T-helper 2 cell treated with Interferon-gamma antibody and Interleukin-4, amounts not matched to agents 100 ng/mL and 5 ng/mL, for 36 hours (primary cell): ENCODE results near the gene MYOT. TPM values are rescaled to one million over a fixed set of nuclear protein-coding genes. Genes with fewer than 3 reads are reported as not detected.

Experiments used
- intact Hi-C: fragments of 100-400 bp; cut with micrococcal nuclease; formaldehyde crosslinking; loops from one replicate; pipeline ENCODE4 v1.15.1; 2023
- total RNA-seq: library from RNA; stranded (reverse); gene quantifications from 2 replicates; pipeline ENCODE4 v1.2.3, GENCODE V29; 2022

MYOT gene
- total RNA-seq, 1 donor from 2014 or later, result not detected

GRCh38 chr5:137896560-137896959, 28.9 kb downstream of the MYOT start:
- intact Hi-C loops, result no loop called here

DNA sequence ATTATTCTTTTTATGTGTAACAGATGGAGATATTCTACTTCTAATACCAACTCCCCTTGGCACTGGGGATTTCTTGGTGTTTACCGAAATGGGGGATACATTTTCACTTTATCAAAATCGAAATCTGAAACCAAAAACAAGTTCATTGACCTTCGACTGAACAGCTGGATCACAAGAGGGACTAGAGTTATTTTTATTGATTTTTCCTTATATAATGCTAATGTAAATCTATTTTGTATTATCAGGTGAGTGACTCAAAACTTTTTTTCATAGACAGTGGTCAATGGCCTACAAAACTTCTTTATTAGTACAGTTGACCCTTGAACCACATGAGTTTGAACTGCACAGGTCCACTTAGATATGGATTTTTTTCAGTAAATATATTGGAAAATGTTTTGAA, 31.8 kb downstream of the MYOT start:
- intact Hi-C loops, result no loop called here

GRCh38 chr5:137901011-137901817, 33.6 kb downstream of the MYOT start:
- intact Hi-C loops, result no loop called here

DNA sequence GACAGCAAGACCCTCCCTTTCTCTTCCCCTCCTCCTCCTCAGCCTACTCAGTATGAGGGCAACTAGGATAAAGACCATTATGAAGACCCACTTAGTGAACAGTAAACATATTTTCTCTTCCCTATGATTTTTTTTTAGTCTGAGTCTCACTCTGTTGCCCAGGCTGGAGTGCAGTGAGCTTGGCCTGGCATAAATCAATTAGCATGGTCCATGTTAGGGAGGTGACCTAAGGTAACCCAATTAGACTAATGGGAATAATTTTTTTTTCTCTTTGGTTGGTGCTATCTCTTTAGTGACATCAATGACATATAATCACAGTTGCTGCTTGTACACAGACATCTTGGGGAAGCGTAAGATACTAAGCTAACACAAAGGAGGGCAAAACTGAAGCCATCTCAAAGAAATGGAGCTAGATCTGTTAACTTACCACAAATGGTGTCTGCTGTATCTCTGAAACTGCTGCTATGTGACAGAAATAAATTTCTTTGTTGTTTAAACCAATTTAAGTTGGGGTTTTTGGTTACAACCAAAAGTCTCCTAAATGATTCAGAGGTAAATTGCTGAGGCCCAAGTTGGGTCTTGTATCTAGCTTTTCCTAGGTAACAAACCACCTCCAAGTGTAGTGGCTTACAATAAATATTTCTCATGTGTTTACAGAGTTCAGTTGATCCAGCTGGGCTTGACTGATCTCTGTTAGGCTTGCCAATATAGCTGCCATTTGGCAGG, 34.9 kb downstream of the MYOT start:
- intact Hi-C loops, result no loop called here

DNA sequence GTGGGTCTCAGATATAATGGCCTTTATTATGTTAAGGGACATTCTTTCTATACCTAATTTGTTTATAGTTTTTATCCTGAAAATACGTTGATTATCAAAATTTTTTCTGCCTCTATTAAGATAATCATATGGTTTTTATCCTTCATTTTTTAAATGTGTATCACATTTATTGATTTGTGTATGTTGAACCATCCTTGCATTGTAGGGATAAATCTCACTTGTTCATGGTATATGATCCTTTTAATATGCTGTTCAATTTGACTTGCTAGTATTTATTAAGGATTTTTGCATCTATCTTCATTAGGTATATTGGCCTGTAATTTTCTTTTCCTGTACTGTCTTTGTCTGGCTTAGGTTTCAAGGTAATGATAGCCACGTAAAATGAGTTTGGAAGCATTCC, 47.1 kb downstream of the MYOT start:
- intact Hi-C loops, result no loop called here

DNA sequence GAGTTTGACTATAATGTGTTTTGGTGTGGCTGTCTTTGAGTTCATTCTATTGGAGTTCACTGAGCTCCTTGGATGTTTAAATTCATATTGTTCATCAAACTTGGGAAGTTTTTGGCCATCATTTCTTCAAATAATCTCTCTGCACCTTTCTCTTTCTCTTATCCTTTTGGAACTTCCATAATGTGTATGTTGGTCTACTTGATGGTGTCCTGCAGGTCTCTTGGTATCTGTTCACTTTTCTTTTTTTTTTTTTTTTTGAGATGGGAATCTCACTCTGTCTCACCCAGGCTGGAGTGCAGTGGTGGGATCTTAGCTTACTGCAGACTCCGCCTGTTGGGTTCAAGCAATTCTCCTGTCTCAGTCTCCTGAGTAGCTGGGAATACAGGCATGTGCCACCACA, 49.3 kb downstream of the MYOT start:
- intact Hi-C loops, result no loop called here

DNA sequence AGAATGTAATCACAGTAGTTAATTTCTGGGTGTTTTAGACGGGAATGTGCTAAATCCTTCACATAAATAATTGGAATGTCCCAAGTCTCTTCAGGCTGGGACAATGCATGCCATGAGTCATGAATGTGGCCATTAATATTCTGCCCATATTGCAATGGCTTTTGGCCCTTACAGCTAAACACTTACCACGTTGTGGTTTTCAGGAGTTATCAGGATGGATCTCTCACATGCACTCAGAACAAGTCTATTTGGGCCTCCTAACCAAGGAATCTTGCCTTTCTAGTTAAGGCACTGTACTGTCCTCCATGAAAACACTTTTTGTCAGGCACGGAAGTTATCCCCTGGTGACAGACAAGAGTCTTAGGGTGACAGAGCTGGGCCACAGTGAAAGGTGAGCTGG, 54.3 kb downstream of the MYOT start:
- intact Hi-C loops, result no loop called here

DNA sequence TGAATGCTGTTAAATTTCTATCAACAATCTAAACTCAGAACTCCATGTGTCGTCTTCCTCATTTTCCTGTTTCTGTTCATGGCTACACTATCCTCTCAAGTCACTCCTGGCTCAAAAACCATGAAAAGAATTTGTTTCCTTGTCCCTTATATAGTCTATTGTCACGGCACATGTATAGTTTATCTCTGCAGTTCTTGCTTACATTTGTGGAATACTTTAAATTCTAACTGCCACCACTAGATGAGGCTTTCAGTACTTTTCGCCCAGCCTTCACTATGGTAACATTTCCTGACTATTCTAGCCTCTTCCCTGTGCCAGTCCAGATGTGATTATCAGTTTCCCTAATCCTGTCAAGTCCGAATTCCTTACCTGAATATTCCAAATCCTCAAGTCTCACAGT, 56.2 kb downstream of the MYOT start:
- intact Hi-C loops, result no loop called here

DNA sequence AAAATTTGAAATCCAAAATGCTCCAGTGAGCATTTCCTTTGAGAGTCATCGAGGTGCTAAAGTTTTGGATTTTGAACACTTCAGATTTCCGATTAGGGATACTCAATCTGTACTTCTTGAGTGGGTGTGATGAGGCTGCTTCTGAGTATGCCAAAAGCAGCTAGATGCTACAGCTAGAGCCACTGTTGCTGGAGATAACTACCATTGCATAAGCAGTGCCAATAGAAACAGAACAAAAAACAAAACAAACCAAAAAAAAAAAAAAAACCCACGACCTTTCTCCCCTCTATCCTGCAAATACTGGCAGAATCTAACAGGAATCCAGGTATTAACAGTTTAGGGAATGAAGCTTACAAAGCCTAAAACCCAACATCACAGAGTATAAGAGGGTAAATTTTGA, 65.1 kb downstream of the MYOT start:
- intact Hi-C loops, result no loop called here

GRCh38 chr5:137933491-137933911, 65.8 kb downstream of the MYOT start:
- intact Hi-C loops, result no loop called here

DNA sequence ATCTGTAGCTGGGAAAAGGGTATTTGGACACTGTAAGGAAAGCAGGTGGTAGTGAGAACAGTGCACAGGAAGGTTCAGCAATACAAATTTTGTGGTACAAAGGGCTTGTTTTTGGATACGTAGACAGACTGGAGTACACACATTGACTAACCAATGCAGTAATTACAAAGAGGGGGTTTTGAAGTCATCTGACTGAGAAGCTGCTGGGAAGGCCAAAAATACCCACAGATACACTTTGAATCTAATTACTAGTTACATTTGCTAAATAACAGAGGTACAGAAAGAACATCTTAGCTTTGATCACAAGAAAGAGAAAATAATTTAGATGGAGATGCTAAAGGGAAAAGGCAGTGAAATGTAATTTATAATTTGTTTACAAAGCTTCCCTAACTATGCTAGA, 67.5 kb downstream of the MYOT start:
- intact Hi-C loops, result no loop called here

DNA sequence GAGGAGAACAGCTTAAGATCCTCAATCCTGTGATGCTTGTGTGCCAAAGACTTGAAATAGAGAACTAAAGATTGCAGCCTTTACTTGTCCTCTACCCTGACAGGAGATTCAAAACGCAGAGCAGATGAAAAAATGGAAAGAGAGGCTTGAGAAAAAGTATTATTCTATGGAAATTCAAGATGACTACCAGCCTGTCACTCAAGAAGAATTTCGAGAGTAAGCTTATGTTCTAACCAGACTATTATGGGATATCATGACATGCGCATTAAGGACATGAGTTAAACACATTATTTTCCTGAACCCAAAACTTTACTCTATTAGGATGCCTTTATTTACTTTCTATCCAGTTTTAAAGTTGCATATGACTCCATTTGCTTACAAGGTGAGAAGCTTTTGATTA, 68.0 kb downstream of the MYOT start:
- intact Hi-C loops, result no loop called here

Other genes starting within 250 kb of the MYOT start
- 5.4 and 6.2 TPM in 2 replicates for gene KLHL3, start 131.8 kb upstream of the MYOT start, total RNA-seq
- gene HNRNPA0, start 113.5 kb upstream of the MYOT start, total RNA-seq, result 31.3 and 31.4 TPM in 2 replicates
- gene PKD2L2, start 21.6 kb downstream of the MYOT start, total RNA-seq, result 0.23 TPM in 1 of 2 replicates, not detected in the other
- gene FAM13B, start 165.2 kb downstream of the MYOT start, total RNA-seq, result 37.5 and 38.5 TPM in 2 replicates
- not detected in 2 replicates for gene WNT8A, start 216.2 kb downstream of the MYOT start, total RNA-seq